Spleen (tissue), 11 donors: Measurements from ENCODE around the gene SIRT3. TPM values are rescaled to one million over a fixed set of nuclear protein-coding genes. Genes with fewer than 3 reads are reported as not detected.

Experiments used
- DNase-seq: peaks from one replicate; pipeline ENCODE4 v3.0.0-alpha.2; 2020
- H3K27ac ChIP-seq, 8 donors: fragments of 200-600 bp; sonication (generic) in 7 of 8; 1 replicate in 4 of 8; 2 replicates in 4 of 8; pipeline versions ENCODE4 v1.5.0 to v1.8.0; 2016 to 2021; ENCODE audit warnings: inconsistent platforms in 4 of 8, mild to moderate bottlenecking in 4 of 8, moderate library complexity in 1 of 8
- H3K27me3 ChIP-seq, 7 donors: fragments of 200-600 bp; sonication (generic) in 6 of 7; replicated peaks in 1 of 7; 1 replicate in 4 of 7; 2 replicates in 3 of 7; pipeline versions ENCODE4 v1.5.0 to v1.8.0; 2016 to 2021; ENCODE audit warnings: inconsistent platforms in 3 of 7, mild to moderate bottlenecking in 1 of 7
- H3K36me3 ChIP-seq, 6 donors: fragments of 200-600 bp; sonication (generic) in 5 of 6; 1 replicate in 4 of 6; 2 replicates in 2 of 6; pipeline versions ENCODE4 v1.5.0 to v1.8.0; 2016 to 2021; ENCODE audit warnings: inconsistent platforms in 2 of 6
- H3K4me1 ChIP-seq, 6 donors: fragments of 200-600 bp; sonication (generic) in 5 of 6; 1 replicate in 3 of 6; 2 replicates in 3 of 6; pipeline versions ENCODE4 v1.5.0 to v1.8.0; 2016 to 2021; ENCODE audit warnings: inconsistent platforms in 3 of 6
- H3K4me3 ChIP-seq, 8 donors: fragments of 200-600 bp; sonication (generic) in 7 of 8; 1 replicate in 4 of 8; 2 replicates in 4 of 8; pipeline versions ENCODE4 v1.5.0 to v1.8.0; 2016 to 2021; ENCODE audit warnings: inconsistent platforms in 4 of 8, mild to moderate bottlenecking in 4 of 8, moderate library complexity in 2 of 8
- H3K9me3 ChIP-seq, 8 donors: fragments of 200-600 bp; sonication (generic) in 7 of 8; 1 replicate in 4 of 8; 2 replicates in 4 of 8; pipeline versions ENCODE4 v1.5.0 to v1.8.0; 2016 to 2021; ENCODE audit warnings: inconsistent platforms in 4 of 8
- CTCF ChIP-seq, 11 experiments: fragments of 200-600 bp in 7 of 11; fragments of 450-650 bp in 4 of 11; sonication (generic) in 4 of 11; IDR thresholded peaks in 8 of 11; conservative IDR thresholded peaks in 3 of 11; 1 replicate in 7 of 11; 2 replicates in 4 of 11; pipeline versions ENCODE4 v1.4.0 to v1.8.0; 2016 to 2021; ENCODE audit warnings: antibody characterized with exemption in 11 of 11, inconsistent platforms in 4 of 11, mild to moderate bottlenecking in 1 of 11
- POLR2A ChIP-seq, 3 donors: fragments of 450-650 bp; IDR thresholded peaks; one replicate each; pipeline ENCODE4 v1.5.1; 2017; ENCODE audit warnings: antibody characterized with exemption in 3 of 3, mild to moderate bottlenecking in 1 of 3
- POLR2AphosphoS5 ChIP-seq, 3 donors: sonication (generic); formaldehyde crosslinking; IDR thresholded peaks; one replicate each; pipeline ENCODE4 v1.5.1; 2017; ENCODE audit warnings: antibody characterized with exemption in 3 of 3
- WGBS, 5 donors: extraction: QIAGEN DNeasy Blood & Tissue Kit in 3 of 5; methylation state at CpG; one replicate each; pipeline versions ENCODE4 v1.1.5 to v1.1.7; 2013 to 2018; 5-methylcytosine and 5-hydroxymethylcytosine counted together
- intact Hi-C: fragments of 100-400 bp; cut with DNase I; formaldehyde crosslinking; loops from one replicate; pipeline ENCODE4 v1.15.0; 2023; ENCODE audit warnings: low total_unique reads
- polyA plus RNA-seq, 3 donors: library from polyadenylated mRNA; stranded (reverse); fragments of 200-250 nt; gene quantifications; one replicate each; pipeline ENCODE4 v1.2.1, GENCODE V29; 2013
- total RNA-seq, 7 donors: library from RNA; depleted of rRNA in 3 of 7; stranded (reverse); fragments of >200 nt in 3 of 7; fragmentation: NEBNext Ultra II Directional in 4 of 7; extraction: Animal tissue kit (Norgen Biotek cat#: 25700) in 4 of 7; gene quantifications; one replicate each; pipeline versions ENCODE4 v1.1.0 to v1.2.1, GENCODE V29; 2016 to 2021
- donor health status: healthy with polysubstance abuse.
- donor health status: DM: no; HTN: no; CAD: no; lungs with moderate emphysema.
- donor health status: DM: no; HTN: no; CAD: no.
- donor health status: Bipolar disorder and iron deficiency.
- donor health status: healthy.
- donor health status: DM: no; HTN: no; CAD: no.
- donor health status: DM: yes; HTN: yes; CAD: no.

Gene SIRT3
- total and polyA plus RNA-seq, 10 donors = 11.9 to 28.8 (median 17.5) TPM

DNA sequence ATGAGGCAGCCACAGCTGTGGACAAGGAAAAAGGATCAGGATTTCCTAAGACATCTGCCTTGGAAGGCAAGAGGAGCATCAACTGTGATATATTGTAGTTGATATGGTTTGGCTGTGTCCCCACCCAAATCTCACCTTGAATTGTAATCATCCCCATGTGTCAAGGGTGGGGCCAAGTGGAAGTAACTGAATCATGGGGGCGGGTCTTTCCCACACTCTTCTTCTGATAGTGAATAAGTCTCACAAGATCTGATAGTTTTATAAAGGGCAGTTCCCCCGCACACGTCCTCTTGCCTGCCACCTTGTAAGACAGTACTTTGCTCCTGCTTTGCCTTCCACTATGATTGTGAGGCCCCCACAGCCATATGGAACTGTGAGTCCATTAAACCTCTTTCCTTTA, 18.4 kb downstream of the SIRT3 start:
- intact Hi-C loops = no loop called here
- TF ChIP-seq CTCF (IDR thresholded peaks at IDR 0.05 in 8 of 11, conservative IDR thresholded peaks at IDR 0.05 in 3 of 11) (no peak), POLR2AphosphoS5 (IDR thresholded peaks at IDR 0.05) (no peak), POLR2A (IDR thresholded peaks at IDR 0.05) (no peak)
- Histone ChIP-seq H3K36me3 (peaks cover 0 to 66% (median 42%) of the 10 kb centered on the region in 6 donors), H3K9me3 (no peaks in the 10 kb centered on the region), H3K4me1 (no peaks in the 10 kb centered on the region), H3K27ac (no peak overlapping the region), H3K27me3 (no peaks in the 10 kb centered on the region), H3K4me3 (no peak overlapping the region)
- 89 to 96% (median 94%) methylated on average over 3 of the region's 3 CpGs for WGBS, 5 donors
- DNase-seq = no peak

DNA sequence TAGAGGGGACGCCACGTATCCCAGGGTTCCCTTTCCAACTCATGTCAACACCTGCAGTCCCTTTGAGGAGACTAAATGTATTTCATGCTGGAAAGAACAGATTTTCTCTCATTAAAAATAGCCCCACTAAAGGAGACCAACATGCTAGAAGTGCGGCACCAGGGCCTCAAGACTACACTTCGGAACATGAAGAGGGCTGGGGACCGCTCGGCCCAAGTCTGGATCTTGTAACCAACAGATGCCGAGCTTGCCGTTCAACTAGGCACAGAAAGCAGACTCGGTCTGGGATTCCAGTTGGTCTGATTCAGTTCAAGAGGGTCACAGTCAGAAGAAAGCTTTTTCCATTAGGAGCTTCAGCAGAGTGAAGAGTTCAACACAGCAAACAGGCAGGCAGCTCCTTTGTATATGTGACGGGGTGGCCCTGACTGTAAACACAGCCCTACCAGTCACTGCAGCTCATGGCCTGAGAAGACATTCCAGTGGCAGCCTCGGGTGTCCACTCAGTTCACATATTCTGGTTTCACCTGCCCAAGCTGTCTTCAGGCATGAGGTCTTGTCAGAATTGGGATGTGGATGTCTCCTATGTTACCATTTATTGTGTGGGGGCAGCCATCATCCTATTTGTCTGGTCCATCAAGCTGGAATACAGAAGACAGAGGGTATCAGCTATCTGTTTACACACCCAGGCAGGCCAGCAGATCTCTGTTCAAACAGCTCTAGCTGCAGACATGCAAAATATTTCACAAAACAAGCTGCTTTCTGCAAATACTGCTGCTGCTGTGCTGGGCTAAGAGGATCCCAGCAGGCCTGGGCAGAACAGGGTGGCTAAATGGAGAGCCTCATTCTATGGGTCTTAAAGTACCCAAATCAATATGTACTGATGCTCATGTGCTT, 19.8 kb downstream of the SIRT3 start:
- no peaks in the 10 kb centered on the region for H3K9me3 ChIP-seq
- H3K27me3 ChIP-seq = no peaks in the 10 kb centered on the region
- H3K27ac ChIP-seq = no peak overlapping the region
- H3K36me3 ChIP-seq = peaks cover 0 to 68% (median 54%) of the 10 kb centered on the region in 6 donors
- H3K4me1 ChIP-seq = peaks cover 0 to 6% (median 2%) of the 10 kb centered on the region in 6 donors
- TF ChIP-seq CTCF (IDR thresholded peaks at IDR 0.05 in 8 of 11, conservative IDR thresholded peaks at IDR 0.05 in 3 of 11) = no peak
- TF ChIP-seq POLR2A (IDR thresholded peaks at IDR 0.05) = no peak
- intact Hi-C loops = no loop called here
- 91 to 95% (median 93%) methylated on average over 11 of the region's 11 CpGs for WGBS, 5 donors
- no peak for DNase-seq
- H3K4me3 ChIP-seq = no peak overlapping the region

DNA sequence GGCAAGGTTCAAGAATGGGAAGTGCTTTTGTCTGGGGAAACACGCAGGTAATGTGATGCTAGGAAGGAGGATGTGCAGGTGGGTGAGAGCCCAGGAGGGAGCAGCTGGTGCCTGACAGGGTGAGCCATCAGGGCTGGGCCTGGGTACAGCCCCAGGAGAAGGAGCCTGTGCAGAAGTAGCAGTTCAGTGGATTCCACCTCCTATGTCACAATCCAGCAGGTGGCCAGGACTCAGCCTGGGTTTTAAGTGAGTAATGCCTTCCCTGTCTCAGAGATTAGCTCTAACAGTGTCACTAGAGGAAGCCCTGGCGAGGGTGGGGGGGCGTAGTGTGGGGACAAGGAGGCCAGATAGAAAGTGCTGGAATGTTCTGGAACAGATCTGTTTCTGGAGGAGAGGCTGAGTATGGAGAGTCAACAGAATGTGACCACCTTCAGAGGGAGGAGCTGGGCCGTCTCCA, 20.5 kb downstream of the SIRT3 start:
- Histone ChIP-seq H3K4me3 (no peak overlapping the region), H3K27ac (no peak overlapping the region), H3K36me3 (peaks cover 0 to 74% (median 61%) of the 10 kb centered on the region in 6 donors), H3K27me3 (no peaks in the 10 kb centered on the region), H3K4me1 (peaks cover under 1 to 13% (median 8%) of the 10 kb centered on the region in 6 donors), H3K9me3 (no peaks in the 10 kb centered on the region)
- intact Hi-C loops = no loop called here
- no peak for DNase-seq
- TF ChIP-seq CTCF (IDR thresholded peaks at IDR 0.05 in 8 of 11, conservative IDR thresholded peaks at IDR 0.05 in 3 of 11) = no peak
- no peak for TF ChIP-seq POLR2A (IDR thresholded peaks at IDR 0.05)
- TF ChIP-seq POLR2AphosphoS5 (IDR thresholded peaks at IDR 0.05) = peak in 1 of 3 donors; percentile 41
- WGBS, 5 donors = 76 to 85% (median 80%) methylated on average over 4 of the region's 4 CpGs

DNA sequence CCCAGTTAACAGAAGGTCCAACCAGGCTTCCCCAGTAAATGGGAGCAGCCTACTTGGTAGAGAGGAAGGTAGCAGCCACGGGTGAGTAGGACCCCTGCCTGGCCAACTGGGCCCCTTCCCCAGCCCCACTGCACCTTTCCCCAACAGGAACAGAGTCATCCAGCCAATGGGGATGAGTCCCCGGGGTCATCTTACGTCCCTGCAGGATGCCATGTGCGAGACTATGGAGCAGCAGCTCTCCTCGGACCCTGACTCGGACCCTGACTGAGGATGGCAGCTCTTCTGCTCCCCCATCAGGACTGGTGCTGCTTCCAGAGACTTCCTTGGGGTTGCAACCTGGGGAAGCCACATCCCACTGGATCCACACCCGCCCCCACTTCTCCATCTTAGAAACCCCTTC, 22.1 kb downstream of the SIRT3 start:
- WGBS, 5 donors = 86 to 95% (median 90%) methylated on average over 6 to 7 of the region's 7 CpGs
- intact Hi-C loops = no loop called here
- Histone ChIP-seq H3K36me3 (peaks cover 0 to 84% (median 71%) of the 10 kb centered on the region in 6 donors), H3K27me3 (no peaks in the 10 kb centered on the region), H3K4me1 (peaks cover 16 to 29% (median 23%) of the 10 kb centered on the region in 6 donors), H3K4me3 (no peak overlapping the region), H3K9me3 (no peaks in the 10 kb centered on the region), H3K27ac (no peak overlapping the region)
- DNase-seq = no peak
- no peak for TF ChIP-seq POLR2A (IDR thresholded peaks at IDR 0.05)
- no peak for TF ChIP-seq CTCF (IDR thresholded peaks at IDR 0.05 in 8 of 11, conservative IDR thresholded peaks at IDR 0.05 in 3 of 11)
- TF ChIP-seq POLR2AphosphoS5 (IDR thresholded peaks at IDR 0.05) = peak in 1 of 3 donors; percentile 10
